Adipose tissue (tissue), 3 donors: ENCODE data around the gene MAPK10. TPM values are rescaled to one million over a fixed set of nuclear protein-coding genes. Genes with fewer than 3 reads are reported as not detected.

Source experiments
- H3K27ac ChIP-seq: one replicate; pipeline ENCODE4 v1.5.1; 2013; ENCODE audit warnings: low read depth, low read length
- WGBS, 3 donors: extraction: QIAGEN DNeasy Blood & Tissue Kit; methylation state at CpG; one replicate each; pipeline ENCODE4 v1.1.7; 2013; 5-methylcytosine and 5-hydroxymethylcytosine counted together
- polyA plus RNA-seq, 3 donors: library from polyadenylated mRNA; stranded (reverse); fragments of 200-250 nt; gene quantifications; one replicate each; pipeline ENCODE4 v1.2.3, GENCODE V29; 2013
- donor health status: healthy with polysubstance abuse.
- donor health status: Bipolar disorder and iron deficiency.
- donor health status: healthy.

Gene MAPK10
- polyA plus RNA-seq, 3 donors, result 3.8 to 37.8 (median 34.9) TPM

- WGBS, 3 donors, result 37 to 81% (median 68%) methylated on average over 3 of the region's 3 CpGs
- no peak overlapping the region for H3K27ac ChIP-seq
These were observed 59.3 kb downstream of the MAPK10 start for GRCh38 chr4:86300516-86300915.

DNA sequence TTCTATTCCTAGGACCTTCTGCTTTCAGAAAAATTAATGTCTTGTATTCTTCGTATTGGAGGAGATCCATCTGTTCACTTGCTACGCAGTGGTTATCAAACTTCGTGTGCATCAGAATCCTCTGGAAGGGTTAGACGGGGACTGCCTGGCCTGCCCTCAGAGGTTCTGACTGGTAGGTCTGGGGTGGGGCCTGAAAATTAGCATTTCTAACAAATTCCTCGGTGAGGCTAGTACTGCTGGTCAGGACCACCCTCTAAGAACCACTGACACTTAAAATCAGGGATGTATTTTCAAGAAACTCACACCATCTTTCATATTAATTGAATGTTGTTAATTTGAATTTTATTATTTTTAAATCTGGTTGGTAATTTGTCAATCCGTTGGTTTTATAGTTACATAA, 63.0 kb downstream of the MAPK10 start:
- WGBS, 3 donors, result 79 to 85% (median 84%) methylated on average over 6 of the region's 6 CpGs
- H3K27ac ChIP-seq, result no peak overlapping the region

GRCh38 chr4:86294883-86295282, 65.0 kb downstream of the MAPK10 start:
- 90 to 92% (median 90%) methylated on average over 11 of the region's 11 CpGs for WGBS, 3 donors
- no peak overlapping the region for H3K27ac ChIP-seq

DNA sequence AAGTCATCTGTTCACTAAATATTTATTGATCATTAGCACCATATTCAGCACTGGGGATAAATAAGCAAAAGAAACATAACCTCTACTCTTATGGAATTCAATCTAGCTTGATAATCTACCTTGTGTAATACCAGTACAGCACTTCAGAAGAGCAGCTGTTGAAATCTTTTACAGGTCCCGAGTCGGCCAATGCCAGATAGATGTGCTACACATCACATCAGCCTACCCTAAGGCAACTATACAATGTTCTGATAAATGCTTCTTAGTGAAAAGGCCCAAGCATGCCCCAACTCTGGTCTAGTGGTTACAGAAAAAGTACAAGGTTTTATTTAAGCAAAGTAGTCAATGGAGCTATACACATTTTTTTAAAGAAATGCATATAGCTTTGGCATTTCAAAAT, 68.7 kb downstream of the MAPK10 start:
- H3K27ac ChIP-seq, result no peak overlapping the region
- WGBS, 3 donors, result 80 to 94% (median 93%) methylated on average over 2 of the region's 2 CpGs

GRCh38 chr4:86286726-86287125, 73.1 kb downstream of the MAPK10 start:
- WGBS, 3 donors, result 73 to 81% (median 78%) methylated on average over 2 of the region's 2 CpGs
- H3K27ac ChIP-seq, result no peak overlapping the region

GRCh38 chr4:86283371-86283770, 76.5 kb downstream of the MAPK10 start:
- WGBS, 3 donors, result 44 to 55% (median 50%) methylated on average over 3 of the region's 3 CpGs
- no peak overlapping the region for H3K27ac ChIP-seq

GRCh38 chr4:86280246-86280645, 79.6 kb downstream of the MAPK10 start:
- H3K27ac ChIP-seq, result no peak overlapping the region
- 72 to 92% (median 82%) methylated on average over 2 of the region's 2 CpGs for WGBS, 3 donors

- 73 to 90% (median 86%) methylated on average over 5 of the region's 5 CpGs for WGBS, 3 donors
- no peak overlapping the region for H3K27ac ChIP-seq
These were observed 80.4 kb downstream of the MAPK10 start for GRCh38 chr4:86279293-86279960.

DNA sequence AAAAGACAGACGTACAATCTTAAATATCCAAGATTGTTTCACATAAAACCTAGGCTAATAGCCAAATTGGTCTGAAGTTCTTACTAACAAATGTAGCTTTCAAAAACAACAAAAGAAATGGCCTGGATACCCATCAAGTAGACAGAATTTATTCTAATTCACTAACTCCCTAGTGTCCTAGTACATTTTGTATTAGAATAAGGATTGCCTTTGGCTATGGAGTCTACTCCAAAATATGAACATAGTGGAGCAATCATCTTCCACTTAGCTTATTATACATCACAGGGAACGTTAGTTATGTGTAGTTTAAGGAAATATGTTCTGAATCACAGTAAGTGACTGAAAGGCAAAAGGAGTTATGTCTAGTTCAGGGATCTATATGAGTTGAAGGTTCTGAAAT, 81.7 kb downstream of the MAPK10 start:
- H3K27ac ChIP-seq, result no peak overlapping the region
- WGBS, 3 donors, result 52 to 64% (median 61%) methylated on average over 2 of the region's 2 CpGs

- H3K27ac ChIP-seq, result no peak overlapping the region
These were observed 85.2 kb downstream of the MAPK10 start for GRCh38 chr4:86274642-86275041.

GRCh38 chr4:86272669-86273068, 87.2 kb downstream of the MAPK10 start:
- no peak overlapping the region for H3K27ac ChIP-seq
- 77 to 91% (median 91%) methylated on average over 1 of the region's 1 CpG for WGBS, 3 donors

DNA sequence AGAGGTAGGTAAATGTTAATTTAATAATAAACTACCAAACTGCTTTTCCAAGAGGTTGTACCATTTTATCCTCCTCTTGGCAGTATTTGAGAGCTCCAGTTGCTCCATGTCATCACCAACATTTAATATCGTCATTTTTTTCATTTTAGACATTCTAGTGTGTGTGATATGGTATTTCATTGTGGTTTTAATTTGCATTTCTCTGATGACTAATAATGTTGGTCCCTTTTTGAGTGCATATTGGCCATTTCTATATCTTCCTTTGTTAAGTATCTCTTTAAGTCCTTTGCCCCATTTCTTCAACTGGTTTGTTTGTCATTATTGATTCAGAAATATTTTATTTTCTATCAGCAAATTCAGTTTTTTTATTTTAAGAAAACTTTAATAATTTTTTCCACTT, 88.8 kb downstream of the MAPK10 start:
- 87 to 93% (median 91%) methylated on average over 1 of the region's 1 CpG for WGBS, 3 donors
- no peak overlapping the region for H3K27ac ChIP-seq

GRCh38 chr4:86269354-86269753, 90.5 kb downstream of the MAPK10 start:
- WGBS, 3 donors, result 73 to 82% (median 75%) methylated on average over 1 of the region's 1 CpG
- H3K27ac ChIP-seq, result no peak overlapping the region

DNA sequence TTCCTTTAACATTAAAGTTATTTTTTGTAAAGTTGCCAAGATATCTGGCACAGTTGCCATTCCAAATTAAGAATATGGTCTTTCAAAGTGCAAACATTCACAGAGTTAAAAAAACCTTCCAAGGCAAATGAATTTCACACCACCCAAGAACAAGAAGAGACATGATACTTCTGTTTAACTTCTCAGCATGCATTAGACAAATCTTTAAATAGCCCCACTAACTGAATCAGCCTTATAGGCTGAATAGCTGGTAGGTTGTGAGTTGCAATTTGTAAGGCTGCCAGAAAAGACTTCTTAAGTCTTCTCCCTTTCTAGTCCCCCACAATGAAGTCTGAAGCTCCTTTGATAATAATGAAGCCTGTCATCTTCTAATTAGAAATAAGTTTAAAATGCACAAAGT, 95.6 kb downstream of the MAPK10 start:
- no peak overlapping the region for H3K27ac ChIP-seq

DNA sequence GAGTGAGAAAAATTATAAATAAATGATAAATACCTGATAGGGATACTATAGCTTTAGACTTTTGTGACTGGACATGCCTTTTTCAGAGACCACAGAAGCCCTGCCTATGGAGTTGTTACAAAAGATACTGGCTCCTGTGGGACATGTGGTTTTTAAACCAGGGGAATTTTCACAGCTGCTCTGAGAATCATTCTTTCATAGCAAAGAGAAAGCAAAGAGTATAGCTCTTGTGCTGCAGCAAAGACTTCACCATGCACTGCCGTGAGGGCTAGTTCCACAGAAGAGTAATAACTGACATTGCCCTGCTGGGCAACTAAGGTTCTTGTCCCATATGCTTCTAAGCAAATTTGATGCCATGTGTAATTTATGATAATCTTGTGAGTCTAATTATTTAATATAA, 98.2 kb downstream of the MAPK10 start:
- 41 to 71% (median 66%) methylated on average over 1 of the region's 1 CpG for WGBS, 3 donors

DNA sequence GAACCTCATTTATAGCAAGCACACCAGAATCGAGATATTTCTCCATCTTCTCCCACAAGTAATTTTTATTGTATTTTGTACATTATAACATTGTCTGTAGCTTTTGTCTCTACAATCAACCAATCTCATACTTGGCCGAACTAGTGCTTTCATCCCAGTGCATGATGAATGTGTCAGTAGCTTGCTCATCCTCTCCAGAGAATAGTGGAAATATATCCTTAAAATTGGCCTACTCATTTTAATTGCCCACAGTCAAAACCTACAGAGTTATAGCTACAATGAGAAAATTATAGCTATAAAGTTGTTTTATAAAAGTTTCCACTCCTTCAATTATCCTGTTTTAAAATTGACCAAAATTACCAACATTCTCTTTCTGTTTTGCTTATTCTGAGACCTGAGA, 103.8 kb downstream of the MAPK10 start:
- no peak overlapping the region for H3K27ac ChIP-seq
- 67 to 78% (median 71%) methylated on average over 2 of the region's 2 CpGs for WGBS, 3 donors

More for the DNA sequence above, 98.2 kb downstream of the MAPK10 start:
- H3K27ac ChIP-seq, result no peak overlapping the region

DNA sequence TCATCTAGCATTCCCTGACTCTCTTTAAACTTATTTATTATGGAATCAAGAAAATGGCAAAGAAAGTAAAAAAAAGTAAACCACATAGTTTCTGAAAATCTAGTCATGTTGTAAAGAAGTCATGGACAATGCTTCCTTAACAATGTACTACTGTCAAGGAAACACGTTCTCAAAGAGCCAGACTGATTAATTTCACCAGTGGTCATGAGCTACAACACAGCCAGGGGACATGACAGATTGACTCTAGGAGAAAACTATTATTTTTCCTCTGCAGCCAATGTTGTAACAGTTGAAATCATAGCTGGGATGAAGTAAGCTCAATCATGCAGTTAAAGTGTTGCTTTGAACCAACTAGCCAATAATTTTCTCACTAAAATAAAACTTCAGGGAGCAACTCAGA, 109.2 kb downstream of the MAPK10 start:
- 35 to 57% (median 55%) methylated on average over 1 of the region's 1 CpG for WGBS, 3 donors

GRCh38 chr4:86250006-86250405, 109.8 kb downstream of the MAPK10 start:
- 76 to 78% (median 78%) methylated on average over 1 of the region's 1 CpG for WGBS, 3 donors
- H3K27ac ChIP-seq, result no peak overlapping the region

More for the DNA sequence above, 109.2 kb downstream of the MAPK10 start:
- no peak overlapping the region for H3K27ac ChIP-seq

- H3K27ac ChIP-seq, result no peak overlapping the region
- 89 to 93% (median 93%) methylated on average over 2 of the region's 2 CpGs for WGBS, 3 donors
These were observed 110.8 kb downstream of the MAPK10 start for GRCh38 chr4:86249074-86249473.

DNA sequence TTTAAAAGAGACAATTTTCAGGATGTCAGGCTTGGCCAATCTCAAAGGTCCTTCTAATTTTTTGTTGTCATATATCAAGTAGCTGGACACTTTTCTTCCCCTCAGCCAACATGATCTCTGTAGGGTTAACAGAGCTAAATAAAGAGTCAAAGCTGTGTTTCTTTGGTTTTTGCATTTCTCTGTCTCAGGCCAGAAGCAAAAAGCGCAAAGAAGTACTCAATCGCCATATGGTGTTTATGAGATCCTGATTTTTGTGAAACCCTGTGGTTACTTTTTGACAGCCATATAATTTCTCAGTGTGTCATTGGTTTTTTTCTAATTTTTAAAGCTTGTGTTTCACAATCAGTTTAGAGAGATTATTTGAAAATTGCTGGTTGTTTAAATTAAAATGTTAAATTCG, 111.9 kb downstream of the MAPK10 start:
- no peak overlapping the region for H3K27ac ChIP-seq
- 82 to 90% (median 85%) methylated on average over 3 of the region's 3 CpGs for WGBS, 3 donors

- H3K27ac ChIP-seq, result no peak overlapping the region
- 28 to 86% (median 40%) methylated on average over 1 of the region's 1 CpG for WGBS, 3 donors
These were observed 112.5 kb downstream of the MAPK10 start for GRCh38 chr4:86247320-86247719.
